GM15510 (cell line): ENCODE data around the gene MYH7.

Experiments used
- POLR2A ChIP-seq: IDR thresholded peaks from 3 replicates; pipeline ENCODE4 v1.6.1; 2011; ENCODE audit warnings: borderline replicate concordance; ENCODE audit not compliant: insufficient read length; ENCODE audit errors: extremely low read depth

Gene MYH7

GRCh38 chr14:23389396-23389795, 46.1 kb downstream of the MYH7 start:
- TF ChIP-seq POLR2A, result no peak

DNA sequence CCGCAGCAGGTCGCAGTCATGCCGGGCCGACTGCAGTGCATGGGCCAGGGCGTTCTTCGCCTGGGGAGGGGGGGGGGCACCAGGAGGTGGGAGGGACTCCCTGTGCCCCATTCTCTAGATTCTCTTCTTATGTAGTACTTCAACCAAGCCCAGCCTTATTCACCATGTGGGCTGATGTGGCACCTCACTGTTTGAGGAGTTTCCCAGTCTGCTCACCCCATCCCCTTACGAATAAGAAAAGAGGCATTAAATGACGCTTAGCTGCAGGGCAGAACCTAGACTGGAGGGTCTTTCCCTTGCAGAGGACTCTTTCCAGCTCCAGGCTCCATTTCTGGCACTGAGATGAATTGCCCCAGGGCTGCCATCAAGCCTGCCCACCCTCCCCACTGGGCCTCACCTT, 46.5 kb downstream of the MYH7 start:
- no peak for TF ChIP-seq POLR2A

GRCh38 chr14:23387916-23388882, 47.3 kb downstream of the MYH7 start:
- no peak for TF ChIP-seq POLR2A

GRCh38 chr14:23386999-23387398, 48.5 kb downstream of the MYH7 start:
- TF ChIP-seq POLR2A, result no peak

DNA sequence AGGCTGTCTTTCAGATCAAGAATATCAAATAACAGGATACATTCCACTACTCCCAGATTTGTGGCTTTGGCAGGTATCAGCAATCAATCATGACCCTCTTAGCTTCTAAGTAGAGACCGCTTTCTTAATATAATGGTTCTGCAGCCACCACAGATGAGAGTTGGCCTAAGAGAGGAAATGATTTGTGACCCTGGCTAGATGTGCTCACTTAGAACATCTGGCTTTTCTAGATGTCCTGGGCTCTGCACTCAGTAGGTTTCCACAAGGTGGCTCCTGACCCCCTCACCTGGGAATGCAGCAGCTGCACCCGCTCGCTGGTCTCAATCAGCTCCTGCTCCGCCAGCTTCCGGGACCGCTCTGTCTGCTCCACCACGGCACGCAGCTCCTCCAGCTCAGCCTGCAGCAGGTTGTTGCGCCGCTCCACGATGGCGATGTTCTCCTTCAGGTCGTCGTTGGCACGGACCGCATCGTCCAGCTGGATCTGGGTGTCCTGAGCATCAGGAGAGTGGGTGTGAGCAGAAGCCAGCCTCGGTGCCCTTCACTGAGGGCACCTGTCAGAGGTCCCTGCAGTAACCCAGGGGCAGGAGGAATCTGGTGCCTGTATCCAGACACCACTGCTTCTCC, 49.7 kb downstream of the MYH7 start:
- TF ChIP-seq POLR2A, result no peak

DNA sequence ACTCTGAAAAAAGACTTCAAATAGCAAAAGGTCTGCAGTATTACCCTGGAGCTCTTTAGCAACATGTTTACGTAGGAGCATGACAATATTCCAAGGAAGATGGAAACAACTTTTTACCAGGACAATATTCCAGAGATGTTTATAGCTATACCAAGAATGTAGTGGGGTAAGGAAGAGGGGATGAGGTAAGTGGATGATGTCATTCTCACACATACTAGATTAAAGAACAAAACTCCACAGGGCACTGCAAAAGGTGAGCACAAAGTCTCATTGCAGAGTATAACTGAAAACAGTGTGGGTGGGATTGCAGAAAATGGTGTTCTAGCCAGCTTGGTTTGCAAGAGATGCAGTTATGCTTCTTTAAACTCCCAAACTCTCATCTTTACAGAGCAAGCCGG, 50.2 kb downstream of the MYH7 start:
- TF ChIP-seq POLR2A, result no peak

DNA sequence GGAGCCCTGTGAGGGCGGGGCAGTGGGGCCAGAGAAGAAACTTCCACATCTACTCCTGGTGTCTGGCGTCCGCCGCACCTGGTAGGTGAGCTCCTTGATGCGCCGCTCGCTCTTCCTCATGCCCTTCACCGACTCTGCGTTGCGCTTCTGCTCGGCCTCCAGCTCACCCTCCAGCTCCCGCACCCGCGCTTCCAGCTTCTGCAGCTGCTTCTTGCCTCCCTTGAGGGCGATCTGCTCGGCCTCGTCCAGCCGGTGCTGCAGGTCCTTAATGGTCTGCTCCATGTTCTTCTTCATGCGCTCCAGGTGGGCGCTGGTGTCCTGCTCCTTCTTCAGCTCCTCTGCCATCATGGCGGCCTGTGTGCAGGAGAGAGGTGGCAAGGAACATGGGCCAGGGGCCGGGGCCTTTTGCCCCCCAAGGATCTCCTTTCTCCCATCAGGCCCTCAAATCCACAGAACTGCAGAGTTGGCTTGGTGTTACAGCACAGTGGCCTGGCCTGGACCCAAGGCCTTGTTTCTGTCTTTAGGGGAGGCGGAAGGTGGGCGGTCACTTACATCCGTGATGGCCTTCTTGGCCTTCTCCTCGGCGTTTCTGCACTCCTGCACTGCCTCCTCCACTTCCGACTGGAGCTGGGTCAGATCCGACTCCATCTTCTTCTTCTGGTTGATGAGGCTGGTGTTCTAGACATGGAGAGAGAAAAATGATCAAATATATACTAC, 50.9 kb downstream of the MYH7 start:
- no peak for TF ChIP-seq POLR2A

DNA sequence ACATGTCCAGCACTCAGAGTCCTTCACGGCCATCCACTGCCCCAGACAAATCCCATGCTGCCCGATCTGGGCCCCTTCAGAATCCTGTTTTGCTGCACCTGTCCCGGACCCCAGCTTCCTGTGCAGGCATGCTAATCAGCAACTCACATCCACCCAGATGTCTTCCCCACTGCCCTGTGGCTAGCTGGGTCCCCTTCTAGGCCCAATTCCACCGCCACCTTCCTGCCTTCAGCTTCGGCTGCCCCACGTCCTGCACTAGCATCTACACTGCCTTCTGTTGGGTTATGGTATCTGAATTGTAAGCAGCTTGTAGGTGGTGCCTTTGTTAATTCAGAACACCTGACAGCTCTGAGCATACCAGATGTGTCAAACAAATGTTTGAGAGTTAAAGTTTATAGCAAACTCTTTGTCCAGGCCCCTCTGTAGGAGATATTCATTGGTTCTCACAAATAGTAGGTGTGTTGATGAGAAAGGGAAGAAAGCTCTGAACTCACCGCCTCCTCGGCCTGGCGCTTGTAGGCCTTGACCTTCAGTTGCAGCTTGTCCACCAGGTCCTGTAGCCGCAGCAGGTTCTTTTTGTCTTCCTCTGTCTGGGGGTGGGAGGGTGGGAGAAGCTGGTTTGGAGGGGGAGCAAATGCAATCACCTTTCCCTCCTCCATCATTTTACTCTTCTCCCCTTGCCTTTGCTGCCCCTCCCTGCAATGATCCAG, 52.6 kb downstream of the MYH7 start:
- TF ChIP-seq POLR2A, result no peak

- no peak for TF ChIP-seq POLR2A
Measured at GRCh38 chr14:23382276-23382675, 53.2 kb downstream of the MYH7 start.

DNA sequence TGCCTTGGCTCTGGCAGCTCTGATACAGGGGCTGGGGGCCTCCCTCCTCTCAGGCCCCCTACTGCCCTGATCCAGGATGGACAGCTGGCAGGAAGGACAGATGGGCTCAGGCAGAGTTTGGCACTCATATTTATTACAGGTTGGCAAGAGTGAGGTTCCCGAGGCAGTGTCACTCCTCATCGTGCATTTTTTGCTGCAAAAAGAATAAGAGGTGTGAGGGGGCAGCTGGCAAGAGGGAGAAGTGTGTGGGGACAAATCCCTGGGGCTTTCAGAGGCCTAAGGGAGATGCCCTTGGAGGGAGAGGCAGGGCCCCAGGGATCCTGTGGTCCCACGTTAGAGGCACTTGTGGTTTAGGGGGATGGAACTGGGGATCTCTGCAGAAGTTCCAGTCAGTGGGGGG, 53.6 kb downstream of the MYH7 start:
- TF ChIP-seq POLR2A, result no peak

- TF ChIP-seq POLR2A, result no peak
Measured at GRCh38 chr14:23380976-23381375, 54.5 kb downstream of the MYH7 start.

GRCh38 chr14:23380197-23380914, 55.1 kb downstream of the MYH7 start:
- no peak for TF ChIP-seq POLR2A

DNA sequence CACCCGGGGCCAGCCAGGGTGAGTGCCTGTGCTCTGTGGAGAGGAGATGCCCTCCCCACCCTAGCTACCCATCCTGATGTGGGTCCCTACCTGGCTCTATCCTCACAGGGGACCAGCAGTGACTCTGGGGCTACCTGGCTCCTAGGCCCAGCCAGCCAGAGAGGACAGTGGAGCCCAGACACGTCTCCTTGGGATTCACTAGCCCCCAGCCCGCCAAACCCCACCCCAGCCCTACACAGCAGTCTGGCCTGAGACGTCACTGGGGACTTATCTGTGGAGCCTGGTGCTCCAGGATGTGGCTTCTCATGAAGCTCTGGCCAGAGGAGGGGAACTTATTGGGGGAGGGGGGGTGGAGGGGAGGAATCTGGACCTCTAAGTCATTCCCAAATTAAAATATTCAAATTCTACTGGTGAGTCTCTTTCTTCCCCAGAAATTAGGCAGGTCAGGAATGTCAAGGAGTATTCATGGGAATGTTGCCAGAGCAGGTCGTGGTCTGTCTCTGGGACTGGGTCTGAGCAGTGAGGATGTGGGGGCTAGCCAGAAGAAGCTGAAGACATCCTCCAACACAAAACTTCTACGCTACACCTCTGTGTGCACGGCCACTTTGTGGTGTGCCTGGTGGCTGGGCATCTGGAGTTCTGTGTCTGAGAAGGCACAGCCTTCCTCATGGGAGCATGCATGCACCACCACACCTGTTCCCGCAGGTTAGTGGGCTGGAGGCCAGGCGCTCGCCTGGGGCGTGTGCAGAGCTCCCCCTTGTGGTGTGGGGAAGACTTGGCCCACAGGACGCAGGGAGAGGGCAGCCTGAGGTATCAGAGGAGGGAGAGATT, 55.9 kb downstream of the MYH7 start:
- no peak for TF ChIP-seq POLR2A

DNA sequence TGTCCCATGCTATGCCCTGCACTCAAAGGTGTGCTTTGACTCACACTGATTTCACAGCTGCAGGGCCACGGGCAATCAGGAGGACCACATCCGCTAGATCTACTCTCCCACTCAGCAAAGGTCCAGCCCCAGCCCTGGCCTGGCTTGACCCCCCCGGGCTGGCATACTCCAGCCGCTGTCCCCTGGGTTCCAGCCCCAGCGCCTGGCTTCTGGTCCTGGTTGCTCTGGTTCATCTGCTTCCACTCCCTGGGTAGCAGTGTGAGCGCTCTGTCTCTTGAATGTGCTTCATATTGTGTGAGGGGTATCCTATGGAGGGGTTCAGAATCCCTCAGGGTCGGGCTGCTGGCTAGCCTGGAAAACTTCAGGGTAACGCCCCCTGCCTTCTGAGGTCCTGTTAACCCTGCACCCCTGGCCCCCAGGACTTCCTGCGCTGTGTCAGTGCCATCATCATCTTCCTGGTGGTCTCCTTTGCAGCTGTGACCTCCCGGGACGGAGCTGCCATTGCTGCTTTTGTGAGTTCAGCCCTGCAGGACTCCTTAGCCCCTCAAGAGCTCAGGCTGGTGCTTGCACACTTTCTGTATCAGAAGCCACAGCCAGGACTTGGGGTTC, 56.7 kb downstream of the MYH7 start:
- TF ChIP-seq POLR2A, result no peak
